Ectodermal cell (in vitro differentiated cells): ENCODE data around the gene CDC42EP2. TPM values are rescaled to one million over a fixed set of nuclear protein-coding genes. Genes with fewer than 3 reads are reported as not detected.

Source experiments
- H3K27ac ChIP-seq: 2 replicates; pipeline ENCODE4 v1.7.0; 2013; ENCODE audit warnings: mild to moderate bottlenecking, low read depth, low read length; ENCODE audit not compliant: insufficient read depth, poor library complexity, severe bottlenecking
- H3K27me3 ChIP-seq: 2 replicates; pipeline ENCODE4 v1.7.0; 2013; ENCODE audit warnings: mild to moderate bottlenecking, low read length; ENCODE audit not compliant: insufficient read depth, control insufficient read depth, poor library complexity, severe bottlenecking
- H3K36me3 ChIP-seq: one replicate; pipeline ENCODE4 v1.7.0; 2013; ENCODE audit warnings: low read length; ENCODE audit not compliant: control insufficient read depth, insufficient read depth
- H3K4me1 ChIP-seq: one replicate; pipeline ENCODE4 v1.7.0; 2013; ENCODE audit warnings: low read length; ENCODE audit not compliant: control insufficient read depth, insufficient read depth
- H3K4me3 ChIP-seq: 2 replicates; pipeline ENCODE4 v1.7.0; 2013; ENCODE audit warnings: low read depth, low read length, control low read depth; ENCODE audit not compliant: insufficient read depth
- H3K9me3 ChIP-seq: 2 replicates; pipeline ENCODE4 v1.7.0; 2013; ENCODE audit warnings: mild to moderate bottlenecking, low read length, moderate library complexity; ENCODE audit not compliant: control insufficient read depth
- WGBS, 2 experiments: methylation state at CpG; one replicate each; pipeline ENCODE4 v1.1.7; 2013; ENCODE audit warnings: missing lambda C conversion rate in 2 of 2; 5-methylcytosine and 5-hydroxymethylcytosine counted together
- polyA plus RNA-seq, 4 experiments: library from polyadenylated mRNA; stranded (reverse); fragments of 50-300 nt; gene quantifications; one replicate each; pipeline ENCODE4 v1.2.3, GENCODE V29; 2013

CDC42EP2 gene, protein sequence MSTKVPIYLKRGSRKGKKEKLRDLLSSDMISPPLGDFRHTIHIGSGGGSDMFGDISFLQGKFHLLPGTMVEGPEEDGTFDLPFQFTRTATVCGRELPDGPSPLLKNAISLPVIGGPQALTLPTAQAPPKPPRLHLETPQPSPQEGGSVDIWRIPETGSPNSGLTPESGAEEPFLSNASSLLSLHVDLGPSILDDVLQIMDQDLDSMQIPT
- 2.3 TPM for polyA plus RNA-seq (2013, experiment 1 of 4)
- 1.4 TPM for polyA plus RNA-seq (2013, experiment 2 of 4)
- polyA plus RNA-seq (2013, experiment 3 of 4): 2.6 TPM
- polyA plus RNA-seq (2013, experiment 4 of 4): 2.1 TPM

DNA sequence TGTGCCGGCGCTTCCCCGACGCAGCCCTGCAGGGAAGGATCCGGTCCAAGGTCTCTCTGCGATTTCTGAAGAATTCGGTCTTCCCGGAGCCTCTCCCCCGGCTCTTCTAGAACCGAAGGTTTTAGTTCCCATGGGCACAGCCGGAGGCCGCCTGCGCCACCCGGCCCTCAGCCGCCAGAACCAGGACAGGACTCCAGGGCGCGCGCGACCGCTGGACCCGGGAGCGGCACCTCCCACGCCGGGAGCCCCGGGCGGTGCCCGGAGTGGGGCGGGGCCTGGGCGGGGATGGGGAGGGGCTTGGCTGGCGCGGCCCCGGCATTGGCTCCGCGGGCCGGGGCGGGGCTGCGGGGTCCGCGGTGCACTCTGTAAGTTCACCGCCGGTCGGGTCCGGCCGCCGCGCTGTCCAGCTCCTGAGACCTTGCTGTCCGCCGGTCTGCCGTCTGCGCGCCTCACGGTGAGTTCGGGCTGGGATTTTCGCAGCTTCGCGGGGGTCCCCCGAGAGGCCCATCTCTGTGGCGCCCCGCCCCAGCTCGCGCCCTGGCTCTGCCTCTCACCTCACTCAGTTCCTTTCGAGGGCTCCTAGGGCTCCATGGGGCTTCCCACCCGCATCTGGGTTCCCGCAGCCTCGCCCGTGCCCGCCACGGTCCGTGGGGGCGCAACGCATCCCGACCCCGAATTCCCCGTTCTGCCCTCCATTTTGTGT is at the start of gene CDC42EP2:
TSS of gene CDC42EP2 (plus strand) at position 366 of the 703 bp plus-strand sequence. CDS start 6,033 bp downstream, outside the sequence.
- WGBS, 2 experiments: 1% methylated on average over 74 of the region's 74 CpGs
- Histone ChIP-seq H3K4me3 (peak within 1 kb of the TSS; percentile 66), H3K4me1 (peaks cover 36% of the 10 kb centered on the region), H3K36me3 (no peaks in the 10 kb centered on the region), H3K27me3 (peaks cover 20% of the 10 kb centered on the region), H3K9me3 (no peaks in the 10 kb centered on the region), H3K27ac (no peak within 1 kb of the TSS)

- Histone ChIP-seq H3K4me3 (no peak overlapping the region), H3K4me1 (no peaks in the 10 kb centered on the region), H3K27me3 (no peaks in the 10 kb centered on the region), H3K36me3 (peaks cover 23% of the 10 kb centered on the region), H3K27ac (no peak overlapping the region), H3K9me3 (no peaks in the 10 kb centered on the region)
- WGBS, 2 experiments: 88 to 95% methylated on average over 2 of the region's 2 CpGs
These were observed 48.5 kb upstream of the CDC42EP2 start for GRCh38 chr11:65266210-65266609.

GRCh38 chr11:65274735-65275682 is 39.7 kb upstream of the CDC42EP2 start:
- no peaks in the 10 kb centered on the region for H3K9me3 ChIP-seq
- WGBS, 2 experiments: 67 to 74% methylated on average over 6 of the region's 6 CpGs
- no peaks in the 10 kb centered on the region for H3K27me3 ChIP-seq
- H3K4me1 ChIP-seq: no peaks in the 10 kb centered on the region
- H3K4me3 ChIP-seq: no peak overlapping the region
- no peak overlapping the region for H3K27ac ChIP-seq
- peaks cover 37% of the 10 kb centered on the region for H3K36me3 ChIP-seq

DNA sequence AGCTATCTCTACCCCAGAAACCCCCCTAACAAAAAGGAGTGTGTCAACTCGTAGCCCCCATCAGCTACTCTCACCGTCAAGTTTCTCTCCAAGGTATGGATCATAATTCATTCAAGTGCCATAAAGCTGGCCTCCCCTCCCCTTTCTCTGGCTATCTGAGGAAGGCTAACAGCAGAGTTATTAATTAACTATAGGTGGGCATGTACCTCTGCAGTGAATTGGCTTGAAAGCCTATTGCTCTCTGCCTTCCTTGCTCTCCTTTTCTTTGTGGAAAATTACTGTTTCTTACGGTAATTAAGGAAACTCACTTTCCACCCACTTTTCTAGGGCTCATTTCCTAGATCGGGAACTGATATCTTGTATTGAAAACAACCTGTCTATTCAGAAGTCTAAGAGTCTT is 38.8 kb upstream of the CDC42EP2 start:
- peaks cover 37% of the 10 kb centered on the region for H3K36me3 ChIP-seq

DNA sequence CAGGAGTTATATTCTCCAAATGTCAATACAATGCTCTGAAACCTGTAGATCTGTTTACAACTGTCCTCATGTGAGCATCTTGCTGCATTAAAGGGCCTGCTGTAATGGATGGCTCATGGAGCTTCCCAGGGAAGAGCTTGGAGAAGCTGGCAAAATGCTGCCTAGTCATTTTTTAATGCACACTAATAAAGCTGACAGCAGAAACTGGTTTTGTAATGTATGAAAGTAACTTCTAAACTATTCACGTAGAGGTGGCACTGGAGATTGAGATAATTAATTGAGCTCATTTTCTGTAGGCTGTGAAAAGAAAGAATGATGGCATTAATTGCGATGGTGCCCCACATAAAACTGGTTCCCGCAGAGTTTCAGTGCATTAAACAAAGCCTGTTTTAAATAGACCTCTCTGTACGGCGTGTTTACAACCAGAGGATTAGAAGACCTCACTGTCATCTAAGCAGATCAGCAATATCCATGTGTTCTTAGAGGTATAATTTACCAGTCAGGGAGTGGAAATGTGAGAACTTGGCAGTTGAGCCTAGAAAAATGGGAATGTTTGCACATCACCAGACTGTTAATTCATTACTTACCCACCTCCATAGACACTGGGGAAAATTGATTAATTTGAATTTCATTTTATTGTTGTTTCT is 36.9 kb upstream of the CDC42EP2 start:
- Histone ChIP-seq H3K4me1 (no peaks in the 10 kb centered on the region), H3K27ac (no peak overlapping the region), H3K36me3 (peaks cover 55% of the 10 kb centered on the region)

More for the DNA sequence above, 38.8 kb upstream of the CDC42EP2 start:
- WGBS, 2 experiments: 98% methylated on average over 4 of the region's 4 CpGs
- Histone ChIP-seq H3K4me3 (no peak overlapping the region), H3K9me3 (no peaks in the 10 kb centered on the region), H3K4me1 (no peaks in the 10 kb centered on the region), H3K27ac (no peak overlapping the region), H3K27me3 (no peaks in the 10 kb centered on the region)

GRCh38 chr11:65278356-65278755 is 36.3 kb upstream of the CDC42EP2 start:
- Histone ChIP-seq H3K27me3 (no peaks in the 10 kb centered on the region), H3K27ac (no peak overlapping the region), H3K4me3 (no peak overlapping the region), H3K36me3 (peaks cover 61% of the 10 kb centered on the region), H3K9me3 (no peaks in the 10 kb centered on the region), H3K4me1 (no peaks in the 10 kb centered on the region)
- WGBS, 2 experiments: 91 to 97% methylated on average over 2 of the region's 2 CpGs

More for the DNA sequence above, 36.9 kb upstream of the CDC42EP2 start:
- 98 to 99% methylated on average over 5 of the region's 5 CpGs for WGBS, 2 experiments
- H3K9me3 ChIP-seq: no peaks in the 10 kb centered on the region
- no peak overlapping the region for H3K4me3 ChIP-seq
- H3K27me3 ChIP-seq: no peaks in the 10 kb centered on the region

DNA sequence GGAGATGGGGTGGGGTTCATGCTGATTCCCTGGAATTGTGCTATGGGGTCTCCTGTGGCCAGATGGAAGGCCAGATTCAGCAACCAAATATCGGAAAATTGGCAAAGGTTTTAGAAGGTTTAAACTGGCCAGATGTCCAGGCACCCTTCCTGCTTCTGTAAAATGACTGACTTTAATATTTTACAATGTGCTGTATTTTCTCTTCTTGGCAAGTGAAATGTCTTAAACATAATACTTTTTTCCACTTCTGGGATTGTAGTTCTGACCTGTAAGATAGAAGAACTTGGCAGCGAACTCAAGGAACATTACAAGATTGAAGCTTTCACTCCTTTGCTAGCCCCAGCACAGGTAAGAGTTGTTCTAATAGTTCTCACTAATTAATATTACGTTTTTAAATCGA is 35.4 kb upstream of the CDC42EP2 start:
- WGBS, 2 experiments: 95 to 100% methylated on average over 4 of the region's 4 CpGs
- peaks cover 62% of the 10 kb centered on the region for H3K36me3 ChIP-seq

GRCh38 chr11:65279741-65280440 is 34.8 kb upstream of the CDC42EP2 start:
- peaks cover 62% of the 10 kb centered on the region for H3K36me3 ChIP-seq
- H3K27ac ChIP-seq: no peak overlapping the region
- WGBS, 2 experiments: 92 to 93% methylated on average over 5 of the region's 5 CpGs
- no peaks in the 10 kb centered on the region for H3K27me3 ChIP-seq
- no peaks in the 10 kb centered on the region for H3K9me3 ChIP-seq
- no peak overlapping the region for H3K4me3 ChIP-seq
- no peaks in the 10 kb centered on the region for H3K4me1 ChIP-seq

More for the DNA sequence above, 35.4 kb upstream of the CDC42EP2 start:
- Histone ChIP-seq H3K4me3 (no peak overlapping the region), H3K9me3 (no peaks in the 10 kb centered on the region), H3K4me1 (no peaks in the 10 kb centered on the region), H3K27me3 (no peaks in the 10 kb centered on the region), H3K27ac (no peak overlapping the region)

DNA sequence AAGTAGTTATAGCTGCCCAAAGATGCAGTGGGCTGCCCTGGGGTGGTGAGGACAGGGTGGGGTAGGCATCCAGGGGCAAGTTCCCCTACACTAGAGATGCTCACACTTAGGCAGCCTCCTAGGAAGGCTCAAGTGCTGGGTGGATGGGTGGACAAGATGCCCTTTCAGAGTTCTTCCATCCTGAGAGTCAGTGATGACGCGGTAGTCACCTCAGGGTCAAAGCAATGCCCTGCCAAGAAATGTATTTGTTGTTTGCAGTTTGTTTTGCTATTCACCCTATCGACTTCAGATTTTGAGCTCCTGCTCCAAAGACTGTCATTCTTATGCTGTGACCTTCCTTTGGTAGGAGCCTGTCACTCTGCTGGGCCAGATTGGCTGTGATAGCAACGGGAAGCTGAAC is 34.0 kb upstream of the CDC42EP2 start:
- WGBS, 2 experiments: 96 to 98% methylated on average over 4 of the region's 4 CpGs
- Histone ChIP-seq H3K9me3 (no peaks in the 10 kb centered on the region), H3K27me3 (no peaks in the 10 kb centered on the region), H3K27ac (no peak overlapping the region), H3K4me3 (no peak overlapping the region), H3K36me3 (peaks cover 64% of the 10 kb centered on the region), H3K4me1 (no peaks in the 10 kb centered on the region)
